Measurements from ENCODE around the gene WDR88.

The WDR88 gene

GRCh38 chr19:33214596-33214995 lies 82.7 kb downstream of the WDR88 start:
- DNase-seq: peak; percentile 47
- Histone ChIP-seq H3K4me1 (no peaks in the 10 kb centered on the region), H3K9me3 (no peaks in the 10 kb centered on the region), H3K27me3 (no peaks in the 10 kb centered on the region), H3K4me3 (ENCODE audit: low read depth, low read length) (no peak overlapping the region), H3K36me3 (no peaks in the 10 kb centered on the region)
- TF ChIP-seq, protein P1, sequence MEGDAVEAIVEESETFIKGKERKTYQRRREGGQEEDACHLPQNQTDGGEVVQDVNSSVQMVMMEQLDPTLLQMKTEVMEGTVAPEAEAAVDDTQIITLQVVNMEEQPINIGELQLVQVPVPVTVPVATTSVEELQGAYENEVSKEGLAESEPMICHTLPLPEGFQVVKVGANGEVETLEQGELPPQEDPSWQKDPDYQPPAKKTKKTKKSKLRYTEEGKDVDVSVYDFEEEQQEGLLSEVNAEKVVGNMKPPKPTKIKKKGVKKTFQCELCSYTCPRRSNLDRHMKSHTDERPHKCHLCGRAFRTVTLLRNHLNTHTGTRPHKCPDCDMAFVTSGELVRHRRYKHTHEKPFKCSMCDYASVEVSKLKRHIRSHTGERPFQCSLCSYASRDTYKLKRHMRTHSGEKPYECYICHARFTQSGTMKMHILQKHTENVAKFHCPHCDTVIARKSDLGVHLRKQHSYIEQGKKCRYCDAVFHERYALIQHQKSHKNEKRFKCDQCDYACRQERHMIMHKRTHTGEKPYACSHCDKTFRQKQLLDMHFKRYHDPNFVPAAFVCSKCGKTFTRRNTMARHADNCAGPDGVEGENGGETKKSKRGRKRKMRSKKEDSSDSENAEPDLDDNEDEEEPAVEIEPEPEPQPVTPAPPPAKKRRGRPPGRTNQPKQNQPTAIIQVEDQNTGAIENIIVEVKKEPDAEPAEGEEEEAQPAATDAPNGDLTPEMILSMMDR (IDR thresholded peaks at IDR 0.05; ENCODE audit: low read depth, low read length): peak; percentile 48

GRCh38 chr19:33215438-33216197 lies 83.7 kb downstream of the WDR88 start:
- H3K9me3 ChIP-seq: no peaks in the 10 kb centered on the region
- H3K4me1 ChIP-seq: no peaks in the 10 kb centered on the region
- DNase-seq: no peak
- TF ChIP-seq, protein P1 (IDR thresholded peaks at IDR 0.05; ENCODE audit: low read depth, low read length): no peak
- no peaks in the 10 kb centered on the region for H3K27me3 ChIP-seq
- no peak overlapping the region for H3K4me3 ChIP-seq (ENCODE audit: low read depth, low read length)
- H3K36me3 ChIP-seq: no peaks in the 10 kb centered on the region

- no peaks in the 10 kb centered on the region for H3K4me1 ChIP-seq
- no peaks in the 10 kb centered on the region for H3K9me3 ChIP-seq
- no peak for DNase-seq
- no peaks in the 10 kb centered on the region for H3K36me3 ChIP-seq
- TF ChIP-seq, protein P1 (IDR thresholded peaks at IDR 0.05; ENCODE audit: low read depth, low read length): no peak
- no peak overlapping the region for H3K4me3 ChIP-seq (ENCODE audit: low read depth, low read length)
- no peaks in the 10 kb centered on the region for H3K27me3 ChIP-seq
Observed at GRCh38 chr19:33216198-33216830, 84.4 kb downstream of the WDR88 start.

DNA sequence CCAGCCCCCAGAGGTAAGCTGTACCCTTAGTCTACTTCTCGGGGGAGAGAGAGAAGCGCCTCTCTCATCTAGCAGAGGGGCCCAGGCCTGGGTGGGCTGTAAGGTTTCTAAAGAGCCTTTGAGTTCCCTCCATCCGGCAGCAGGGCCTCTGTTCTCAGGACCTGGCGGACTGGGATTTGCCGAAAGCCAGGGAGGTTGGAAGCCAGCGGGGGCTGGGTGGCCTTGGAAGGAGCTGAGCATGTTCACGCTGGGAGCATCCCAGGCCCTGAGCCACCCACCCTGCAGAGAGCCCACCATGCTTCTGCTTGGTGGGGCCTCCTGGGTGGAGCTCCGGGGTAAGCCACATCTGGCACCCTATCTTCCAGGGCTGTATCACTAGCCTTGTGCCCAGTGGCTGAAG lies 86.0 kb downstream of the WDR88 start:
- no peaks in the 10 kb centered on the region for H3K27me3 ChIP-seq
- TF ChIP-seq, protein P1 (IDR thresholded peaks at IDR 0.05; ENCODE audit: low read depth, low read length): no peak
- H3K4me1 ChIP-seq: no peaks in the 10 kb centered on the region
- DNase-seq: no peak
- no peaks in the 10 kb centered on the region for H3K36me3 ChIP-seq
- H3K9me3 ChIP-seq: no peaks in the 10 kb centered on the region
- H3K4me3 ChIP-seq (ENCODE audit: low read depth, low read length): no peak overlapping the region

- DNase-seq: no peak
- Histone ChIP-seq H3K9me3 (no peaks in the 10 kb centered on the region), H3K4me3 (ENCODE audit: low read depth, low read length) (no peak overlapping the region), H3K27me3 (peaks cover 2% of the 10 kb centered on the region), H3K4me1 (no peaks in the 10 kb centered on the region), H3K36me3 (no peaks in the 10 kb centered on the region)
- TF ChIP-seq, protein P1 (IDR thresholded peaks at IDR 0.05; ENCODE audit: low read depth, low read length): peak; percentile 50
Observed at GRCh38 chr19:33219261-33219815, 87.4 kb downstream of the WDR88 start.

DNA sequence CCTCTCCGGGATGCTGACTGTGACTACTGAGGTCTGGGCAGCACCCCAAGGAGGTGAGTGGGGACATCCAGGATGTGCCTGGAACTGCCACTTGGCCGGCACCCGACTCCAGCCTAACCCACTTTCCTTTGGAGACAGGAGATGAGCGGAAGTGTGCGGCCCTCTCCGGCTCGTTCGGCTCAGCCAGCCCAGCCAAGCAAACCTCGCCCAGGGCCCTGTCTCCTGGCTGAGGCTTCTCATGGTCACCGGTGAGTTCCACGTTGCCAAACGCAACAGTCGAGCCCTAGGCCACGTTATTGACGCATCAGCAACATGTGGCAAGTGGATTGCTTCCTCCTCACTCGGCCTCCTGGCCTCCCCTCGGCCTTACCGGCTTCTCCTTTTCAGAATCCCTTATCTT lies 88.2 kb downstream of the WDR88 start:
- no peak for DNase-seq
- H3K9me3 ChIP-seq: no peaks in the 10 kb centered on the region
- H3K36me3 ChIP-seq: no peaks in the 10 kb centered on the region
- no peak overlapping the region for H3K4me3 ChIP-seq (ENCODE audit: low read depth, low read length)
- no peaks in the 10 kb centered on the region for H3K4me1 ChIP-seq
- TF ChIP-seq, protein P1 (IDR thresholded peaks at IDR 0.05; ENCODE audit: low read depth, low read length): no peak
- H3K27me3 ChIP-seq: peaks cover 10% of the 10 kb centered on the region

All from BE2C (cell line).